Measurements from ENCODE around the gene INPP5E. TPM values are rescaled to one million over a fixed set of nuclear protein-coding genes. Genes with fewer than 3 reads are reported as not detected.
A peak's percentile ranks its signal among the peaks of the same experiment; 100 is the strongest.

INPP5E gene
- polyA plus RNA-seq, 2 of the 4 experiments (the other 2 are of a cell fraction), result 5.2 to 11.2 TPM

- Histone ChIP-seq H3K4me3 (peak overlapping the region; percentile 65; the same call in 2 of the 3 replicates), H3K27ac (peak overlapping the region; percentile 90 to 95), H3K4me2 (peak overlapping the region; percentile 97), H3K4me1 (peaks cover 15% of the 10 kb centered on the region), H3K9me3 (no peaks in the 10 kb centered on the region)
- DNase-seq (ENCODE audit: low read depth in 1 of 2, low spot score in 1 of 2), result peak; percentile 81 to 82
- WGBS (ENCODE audit: missing lambda C conversion rate), result 36% methylated on average over 21 of the region's 21 CpGs
- TF ChIP-seq, protein P1, sequence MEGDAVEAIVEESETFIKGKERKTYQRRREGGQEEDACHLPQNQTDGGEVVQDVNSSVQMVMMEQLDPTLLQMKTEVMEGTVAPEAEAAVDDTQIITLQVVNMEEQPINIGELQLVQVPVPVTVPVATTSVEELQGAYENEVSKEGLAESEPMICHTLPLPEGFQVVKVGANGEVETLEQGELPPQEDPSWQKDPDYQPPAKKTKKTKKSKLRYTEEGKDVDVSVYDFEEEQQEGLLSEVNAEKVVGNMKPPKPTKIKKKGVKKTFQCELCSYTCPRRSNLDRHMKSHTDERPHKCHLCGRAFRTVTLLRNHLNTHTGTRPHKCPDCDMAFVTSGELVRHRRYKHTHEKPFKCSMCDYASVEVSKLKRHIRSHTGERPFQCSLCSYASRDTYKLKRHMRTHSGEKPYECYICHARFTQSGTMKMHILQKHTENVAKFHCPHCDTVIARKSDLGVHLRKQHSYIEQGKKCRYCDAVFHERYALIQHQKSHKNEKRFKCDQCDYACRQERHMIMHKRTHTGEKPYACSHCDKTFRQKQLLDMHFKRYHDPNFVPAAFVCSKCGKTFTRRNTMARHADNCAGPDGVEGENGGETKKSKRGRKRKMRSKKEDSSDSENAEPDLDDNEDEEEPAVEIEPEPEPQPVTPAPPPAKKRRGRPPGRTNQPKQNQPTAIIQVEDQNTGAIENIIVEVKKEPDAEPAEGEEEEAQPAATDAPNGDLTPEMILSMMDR (IDR thresholded peaks at IDR 0.05), result peak; percentile 82
- TF ChIP-seq RAD21 (conservative IDR thresholded peaks at IDR 0.05 in 1 of 2, IDR thresholded peaks at IDR 0.05 in 1 of 2), result peak; percentile 78 to 86
- TF ChIP-seq SMC3 (IDR thresholded peaks at IDR 0.05), result peak; percentile 88
- TF ChIP-seq TFCP2L1 (CRISPR knock-in tag; IDR thresholded peaks at IDR 0.05), result no peak
- TF ChIP-seq CEBPB (IDR thresholded peaks at IDR 0.05), result no peak
- no peak for TF ChIP-seq PHF8 (IDR thresholded peaks at IDR 0.05; ENCODE audit: borderline replicate concordance, low read depth)
- no peak for TF ChIP-seq POLR2A (IDR thresholded peaks at IDR 0.05; ENCODE audit: low read length)
- TF ChIP-seq, protein P2, sequence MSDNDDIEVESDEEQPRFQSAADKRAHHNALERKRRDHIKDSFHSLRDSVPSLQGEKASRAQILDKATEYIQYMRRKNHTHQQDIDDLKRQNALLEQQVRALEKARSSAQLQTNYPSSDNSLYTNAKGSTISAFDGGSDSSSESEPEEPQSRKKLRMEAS (IDR thresholded peaks at IDR 0.05), result 0 out of 2 replicates have a peak, but pooled peaks have one; percentile 5
- TF ChIP-seq, protein P3, sequence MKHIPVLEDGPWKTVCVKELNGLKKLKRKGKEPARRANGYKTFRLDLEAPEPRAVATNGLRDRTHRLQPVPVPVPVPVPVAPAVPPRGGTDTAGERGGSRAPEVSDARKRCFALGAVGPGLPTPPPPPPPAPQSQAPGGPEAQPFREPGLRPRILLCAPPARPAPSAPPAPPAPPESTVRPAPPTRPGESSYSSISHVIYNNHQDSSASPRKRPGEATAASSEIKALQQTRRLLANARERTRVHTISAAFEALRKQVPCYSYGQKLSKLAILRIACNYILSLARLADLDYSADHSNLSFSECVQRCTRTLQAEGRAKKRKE (CRISPR knock-in tag; IDR thresholded peaks at IDR 0.05; ENCODE audit: low read depth), result no peak
- no peak for TF ChIP-seq EP300 (IDR thresholded peaks at IDR 0.05)
- ChIA-PET POLR2A (interaction anchor here (1.5 to 2.5 kb wide), 4 partner anchors 10 to 146 kb away, joined by 3 to 17 read pairs (median 6); partner anchors contain the start of gene DNLZ), CTCF (interaction anchor here (0.6 to 9.1 kb wide), 54 partner anchors 9 to 236 kb away, joined by 3 to 776 read pairs (median 5); partner anchors contain the start of genes ENTR1 and PMPCA)
- FAIRE-seq, result no peak
- ATAC-seq, result peak; percentile 51 to 76
Observed at GRCh38 chr9:136485049-136486045, 45.7 kb upstream of the INPP5E start.

- H3K4me1 ChIP-seq, result peaks cover 15% of the 10 kb centered on the region
- peak; percentile 20 to 44 for ATAC-seq
- POLR2A ChIA-PET, result interaction anchor here (0.6 to 2.5 kb wide), 10 partner anchors 10 to 577 kb away, joined by 3 to 17 read pairs (median 4); partner anchors contain the start of genes CAMSAP1 and DNLZ
- no peak for TF ChIP-seq ZC3H11A (IDR thresholded peaks at IDR 0.05)
- TF ChIP-seq, protein P2 (IDR thresholded peaks at IDR 0.05), result peak; percentile 82
- TF ChIP-seq USF2 (IDR thresholded peaks at IDR 0.05), result peak; percentile 16; the same call in 1 of the 2 replicates
- TF ChIP-seq MYC (IDR thresholded peaks at IDR 0.05; ENCODE audit: borderline replicate concordance, low read length), result 0 out of 2 replicates have a peak, but pooled peaks have one; percentile 38
- peak overlapping the region; percentile 65 for H3K4me3 ChIP-seq
- H3K9me3 ChIP-seq, result no peaks in the 10 kb centered on the region
- DNase-seq (ENCODE audit: low read depth in 1 of 2, low spot score in 1 of 2), result peak in 1 of 2 experiments; percentile 73
- CTCF ChIA-PET, result interaction anchor here (0.6 to 9.1 kb wide), 51 partner anchors 8 to 237 kb away, joined by 3 to 776 read pairs (median 5); partner anchors contain the start of genes ENTR1 and PMPCA
- 14% methylated on average over 42 of the region's 59 CpGs for WGBS (ENCODE audit: missing lambda C conversion rate)
- peak overlapping the region; percentile 90 to 95 for H3K27ac ChIP-seq
- peak overlapping the region; percentile 97 for H3K4me2 ChIP-seq
- FAIRE-seq, result no peak
Observed at GRCh38 chr9:136484153-136485048, 44.8 kb upstream of the INPP5E start.
